HS-27A (cell line): ENCODE measurements around the gene ZNF689.
"Not testable (repeated sequence)": the region's sequence is repeated elsewhere in the genome, so short reads cannot be mapped to it uniquely, and the experiment has no call there.

Experiments used
- DNase-seq: peaks from one replicate; pipeline ENCODE4 v3.0.0-alpha.2; 2012; ENCODE audit warnings: low read depth, missing footprints

ZNF689 gene

DNA sequence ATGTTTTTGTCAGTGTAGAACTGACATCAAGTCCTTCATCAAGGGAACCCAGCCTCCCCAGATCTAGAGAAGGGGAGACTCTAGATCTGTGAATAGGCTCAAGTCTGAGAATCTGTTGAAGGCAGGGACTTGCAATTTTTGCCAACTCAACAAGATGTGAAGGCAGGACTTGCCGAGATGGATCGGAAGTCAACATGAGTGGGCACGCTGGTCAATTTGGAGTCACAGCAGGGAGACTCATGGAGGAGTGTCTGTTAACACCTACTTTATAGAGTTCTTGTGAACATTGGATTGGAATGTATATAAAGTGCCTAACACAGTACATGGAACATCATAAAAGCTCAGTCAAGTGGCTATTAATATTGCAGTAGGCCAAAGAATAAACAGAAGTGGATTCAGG, 10.0 kb downstream of the ZNF689 start:
- no peak for DNase-seq

DNA sequence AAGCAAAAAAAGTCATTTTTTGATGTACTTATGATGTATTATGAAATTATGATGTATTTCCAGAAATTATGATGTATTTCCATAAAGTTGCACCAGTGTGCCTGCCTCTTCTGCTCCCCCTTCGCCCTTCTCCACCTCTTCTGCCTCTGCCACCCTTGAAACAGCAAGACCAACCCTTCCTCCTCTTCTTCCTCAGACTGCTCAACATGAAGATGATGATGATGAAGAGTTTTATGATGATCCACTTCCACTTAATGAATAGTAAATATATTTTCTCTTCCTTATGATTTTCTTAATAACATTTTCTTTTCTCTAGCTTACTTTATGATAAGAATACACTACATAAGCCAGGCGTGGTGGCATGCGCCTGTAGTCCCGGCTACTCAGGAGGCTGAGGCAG, 17.3 kb downstream of the ZNF689 start:
- no peak for DNase-seq

- DNase-seq, result not testable (repeated sequence)
Observed at GRCh38 chr16:30590869-30591268, 19.3 kb downstream of the ZNF689 start.

- not testable (repeated sequence) for DNase-seq
Observed at GRCh38 chr16:30589582-30589981, 20.6 kb downstream of the ZNF689 start.

DNA sequence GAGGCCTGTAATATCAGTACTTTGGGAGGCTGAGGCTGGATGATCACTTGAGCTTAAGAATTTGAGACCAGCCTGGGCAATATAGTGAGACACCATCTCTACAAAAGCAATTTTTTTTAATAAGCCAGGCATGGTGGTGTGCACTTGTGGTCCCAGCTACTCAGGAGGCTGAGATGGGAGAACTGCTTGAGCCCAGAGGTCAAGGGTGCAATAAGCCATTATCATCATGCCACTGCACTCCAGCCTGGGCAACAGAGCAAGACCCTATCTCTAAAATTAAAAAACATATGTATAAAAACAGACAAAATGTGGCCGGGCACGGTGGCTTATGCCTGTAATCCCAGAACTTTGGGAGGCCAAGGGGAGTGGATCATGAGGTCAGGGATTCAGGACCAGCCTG, 21.5 kb downstream of the ZNF689 start:
- no peak for DNase-seq

DNA sequence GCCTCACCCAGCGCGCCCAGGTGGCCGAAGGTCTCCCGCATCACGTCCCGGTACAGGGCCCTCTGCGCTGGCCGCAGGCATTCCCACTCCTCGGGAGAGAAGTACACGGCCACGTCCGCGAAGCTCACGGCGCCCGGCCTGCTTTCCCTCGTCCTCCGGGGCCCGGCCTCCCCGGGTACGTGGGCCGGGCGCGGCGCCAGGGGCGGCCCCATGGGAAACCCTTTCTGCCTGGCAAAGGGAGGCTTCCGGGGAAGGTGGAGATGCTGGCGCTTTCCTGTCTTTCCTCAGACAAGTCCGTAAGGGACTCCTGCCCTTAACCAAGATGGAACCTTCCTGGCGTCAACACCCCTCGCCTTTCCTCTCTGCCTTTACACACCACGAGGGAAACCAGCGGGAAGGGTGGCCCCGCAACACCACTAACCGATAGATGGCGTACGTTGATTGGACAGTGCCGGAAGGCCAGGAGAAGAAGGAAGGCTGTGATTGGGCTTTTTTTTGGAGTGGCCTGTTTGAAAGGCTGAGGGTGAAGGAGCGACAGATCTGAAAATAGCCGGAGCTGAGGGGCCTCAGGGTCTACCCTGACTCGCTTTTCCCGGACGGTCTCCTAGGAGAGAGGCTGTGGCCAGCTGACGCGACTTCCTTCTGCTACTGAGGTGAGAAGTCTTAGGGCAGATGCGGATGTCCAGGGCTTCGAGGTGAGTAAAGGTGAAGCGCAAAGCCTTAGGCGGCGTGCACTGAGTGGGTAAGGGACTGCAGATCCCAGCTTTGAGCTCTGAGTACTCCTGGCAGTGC, 24.6 kb downstream of the ZNF689 start, which contains the start of gene ZNF785:
TSS of gene ZNF785 (minus strand) at position 298 of the 792 bp plus-strand sequence. CDS start at position 212, 86 bp downstream.
- peak; percentile 96 for DNase-seq

- DNase-seq, result no peak
Observed at GRCh38 chr16:30585022-30585399, 25.2 kb downstream of the ZNF689 start.

DNA sequence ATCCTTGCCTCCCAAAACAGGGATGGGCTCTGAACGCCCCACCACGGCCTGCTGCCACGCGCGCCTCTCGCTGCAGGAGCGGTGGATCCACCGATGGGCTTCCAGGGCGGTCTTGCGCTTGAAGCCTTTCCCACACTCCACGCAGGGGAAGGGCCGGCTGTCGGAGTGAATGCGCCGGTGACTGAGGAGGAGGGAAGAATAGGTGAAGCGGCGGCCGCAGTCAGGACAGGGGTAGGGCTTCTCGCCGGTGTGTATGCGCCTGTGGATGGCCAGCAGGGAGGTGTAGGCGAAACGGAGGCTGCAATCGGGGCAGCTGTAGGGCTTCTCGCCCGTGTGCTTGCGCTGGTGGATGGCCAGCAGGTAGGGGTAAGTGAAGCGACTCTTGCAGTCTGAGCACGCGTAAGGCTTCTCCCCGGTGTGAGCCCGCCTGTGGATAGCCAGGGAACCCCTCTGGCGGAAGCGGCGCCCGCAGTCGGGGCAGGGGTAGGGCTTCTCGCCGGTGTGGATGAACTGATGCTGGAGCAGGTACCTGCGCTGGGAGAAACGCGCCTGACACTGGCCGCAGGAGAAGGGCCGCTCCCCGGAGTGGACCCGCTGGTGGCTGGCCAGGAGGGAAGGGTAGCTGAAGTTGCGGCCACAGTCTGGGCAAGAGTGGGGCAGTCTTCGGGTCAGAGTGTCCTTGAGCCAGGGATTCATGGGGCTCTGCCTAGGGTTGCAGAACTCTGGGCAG, 27.4 kb downstream of the ZNF689 start:
- no peak for DNase-seq

DNA sequence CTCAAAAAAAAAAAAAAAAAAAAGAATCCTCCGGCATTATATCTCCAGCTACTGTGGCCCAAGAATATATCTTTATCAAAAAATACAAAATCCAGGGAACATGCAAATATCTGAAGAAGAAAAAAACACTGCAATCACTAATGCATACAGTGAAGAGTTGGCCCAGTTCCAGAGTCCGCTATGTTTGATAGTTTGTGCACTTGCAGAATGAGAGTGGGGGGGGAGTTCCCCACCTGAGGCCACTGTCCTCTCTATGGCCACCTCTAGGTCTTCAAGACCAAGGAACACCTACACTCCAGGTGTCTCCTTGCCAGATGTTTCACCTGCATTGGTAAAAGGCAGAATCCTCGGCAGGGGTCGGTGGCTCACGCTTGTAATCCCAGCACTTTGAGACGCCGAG, 28.7 kb downstream of the ZNF689 start:
- DNase-seq, result no peak

- DNase-seq, result no peak
Observed at GRCh38 chr16:30574678-30575077, 35.5 kb downstream of the ZNF689 start.

DNA sequence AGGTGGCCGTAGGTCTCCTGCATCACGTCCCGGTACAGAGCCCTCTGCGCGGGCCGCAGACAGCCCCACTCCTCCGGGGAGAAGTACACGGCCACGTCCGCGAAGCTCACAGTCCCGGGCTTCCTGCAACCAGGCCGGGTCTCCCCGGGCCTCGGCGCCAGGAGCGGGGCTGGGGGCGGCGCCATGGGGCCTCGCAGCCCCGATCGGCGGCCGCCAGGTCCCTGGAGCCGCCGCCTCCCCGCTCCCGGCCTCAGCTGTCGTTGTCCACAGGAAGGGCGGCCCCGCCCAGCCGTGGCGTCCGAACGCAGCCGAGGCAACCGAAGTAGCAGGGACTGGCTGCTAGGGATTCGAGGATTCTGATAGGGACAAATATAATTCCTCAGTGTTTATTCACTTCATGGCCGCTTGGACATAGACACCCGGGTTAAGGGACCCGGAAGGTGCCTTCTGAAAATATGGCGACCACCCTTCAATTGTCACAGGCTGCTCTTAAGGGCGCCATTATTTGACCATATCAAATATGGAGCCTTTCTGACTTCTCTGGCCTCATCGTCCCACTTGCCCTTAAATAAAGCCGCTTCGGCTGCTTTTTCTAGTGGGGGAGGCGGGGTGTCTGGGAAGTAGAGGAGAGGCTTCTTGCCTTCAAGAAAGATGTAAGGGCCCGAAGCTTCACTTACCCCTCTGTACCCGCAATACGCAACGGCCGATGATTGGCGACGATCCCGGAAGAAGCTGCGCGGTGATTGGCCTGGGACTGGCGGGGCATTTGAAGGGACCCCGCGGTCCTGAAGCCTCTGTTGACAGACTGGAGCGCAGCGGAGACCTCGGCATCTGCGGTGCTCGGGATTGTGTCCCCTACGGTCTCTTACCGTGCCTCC, 38.5 kb downstream of the ZNF689 start, which contains the start of gene ZNF688:
TSS of gene ZNF688 (minus strand) at position 270 of the 878 bp plus-strand sequence. CDS start at position 185, 85 bp downstream.
- peak; percentile 89 for DNase-seq

- no peak for DNase-seq
Observed at GRCh38 chr16:30570636-30571444, 39.3 kb downstream of the ZNF689 start.

GRCh38 chr16:30569746-30570635, 40.2 kb downstream of the ZNF689 start:
- no peak for DNase-seq

- DNase-seq, result no peak
Observed at GRCh38 chr16:30569281-30569680, 40.9 kb downstream of the ZNF689 start.

GRCh38 chr16:30567991-30568638, 42.1 kb downstream of the ZNF689 start:
- no peak for DNase-seq

GRCh38 chr16:30567160-30567990, 42.8 kb downstream of the ZNF689 start:
- no peak for DNase-seq

DNA sequence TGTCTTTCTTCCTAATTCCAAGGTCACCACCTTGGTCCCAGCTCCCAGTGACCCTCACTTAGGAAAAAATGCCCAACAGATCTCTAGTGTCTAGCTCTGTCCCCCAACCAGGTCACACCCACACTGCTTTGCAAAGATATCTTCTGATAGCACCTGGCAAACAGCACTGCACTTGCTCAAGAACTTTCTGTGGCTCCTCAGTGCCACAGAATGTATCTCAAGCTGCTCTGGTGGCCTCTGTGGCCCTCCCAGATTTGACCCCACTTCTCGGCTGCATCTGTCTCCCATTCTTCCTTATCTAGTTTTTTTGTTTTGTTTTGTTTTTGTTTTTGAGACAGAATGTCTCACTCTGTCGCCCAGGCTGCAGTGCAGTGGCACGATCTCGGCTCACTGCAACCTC, 43.7 kb downstream of the ZNF689 start:
- DNase-seq, result no peak

DNA sequence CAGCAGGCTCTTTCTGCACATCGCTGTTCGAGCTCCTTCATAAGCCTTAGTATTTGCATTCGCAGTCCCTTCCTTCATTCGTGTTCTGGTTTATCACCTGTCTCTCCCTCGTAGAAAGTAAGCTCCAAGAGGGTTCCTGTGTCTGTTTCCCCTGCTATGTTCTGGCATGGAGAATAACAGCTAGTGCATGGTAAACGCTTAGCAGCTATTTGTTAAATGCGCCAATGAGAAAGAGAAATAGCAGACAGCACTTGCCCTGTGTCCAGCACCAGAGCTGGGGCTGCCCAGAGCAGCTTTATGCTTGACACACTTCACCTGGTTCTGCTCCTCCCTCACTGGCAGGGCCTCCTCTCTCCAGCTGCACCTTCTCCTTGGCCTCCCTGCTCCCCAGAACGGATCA, 44.2 kb downstream of the ZNF689 start:
- no peak for DNase-seq

DNA sequence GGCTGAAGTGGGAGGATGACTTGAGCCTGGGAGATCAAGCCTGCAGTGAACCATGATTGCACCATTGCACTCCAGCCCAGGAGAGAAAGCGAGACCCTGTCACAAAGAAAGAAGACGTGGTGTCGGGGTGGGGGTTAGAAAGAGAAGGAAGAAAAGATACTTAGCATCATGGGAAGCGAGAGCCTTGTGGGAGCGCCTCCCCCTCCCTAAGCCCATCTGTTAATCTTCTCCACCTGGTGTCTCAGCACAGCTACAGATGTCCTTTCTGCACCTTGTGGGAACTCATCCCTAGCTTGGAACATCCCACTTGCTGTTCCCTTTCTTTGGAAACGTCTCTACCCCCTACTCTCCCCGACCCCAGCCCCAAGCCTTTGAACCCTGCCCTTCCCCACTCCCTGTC, 44.7 kb downstream of the ZNF689 start:
- no peak for DNase-seq
